Panc1 (cell line): ENCODE measurements around the gene VPS11.

Source experiments
- CTCF ChIP-seq: fragments of 450-650 bp; IDR thresholded peaks from 2 replicates; pipeline ENCODE4 v1.5.1; 2017; ENCODE audit warnings: mild to moderate bottlenecking
- POLR2AphosphoS5 ChIP-seq: IDR thresholded peaks from 2 replicates; pipeline ENCODE4 v1.6.1; 2012; ENCODE audit warnings: mild to moderate bottlenecking, low read depth, low read length, moderate library complexity
- REST ChIP-seq, 2 experiments: IDR thresholded peaks; 2 replicates each; pipeline ENCODE4 v1.6.1; 2011 to 2012; ENCODE audit warnings: low read depth in 2 of 2, control low read depth in 1 of 2, low read length in 1 of 2, mild to moderate bottlenecking in 1 of 2, moderate library complexity in 1 of 2; ENCODE audit not compliant: insufficient read depth in 1 of 2

GRCh38 chr11:119055901-119056300 is 11.7 kb upstream of the VPS11 start:
- no peak for TF ChIP-seq CTCF
- TF ChIP-seq REST (IDR thresholded peaks at IDR 0.05; ENCODE audit: insufficient read depth in 1 of 2, low read depth in 2 of 2, low read length in 1 of 2) = no peak
- TF ChIP-seq POLR2AphosphoS5 = no peak
